ENCODE results near the gene PAK5.

The PAK5 gene

GRCh38 chr20:9615766-9616454 lies 223.0 kb downstream of the PAK5 start:
- peak; percentile 74 for DNase-seq

GRCh38 chr20:9615118-9615517 lies 223.8 kb downstream of the PAK5 start:
- DNase-seq: no peak

- no peak for DNase-seq
Observed at GRCh38 chr20:9613871-9614270, 225.0 kb downstream of the PAK5 start.

- no peak for DNase-seq
Observed at GRCh38 chr20:9611921-9612320, 227.0 kb downstream of the PAK5 start.

- DNase-seq: no peak
Observed at GRCh38 chr20:9610665-9611064, 228.2 kb downstream of the PAK5 start.

- DNase-seq: peak; percentile 71
Observed at GRCh38 chr20:9609887-9610502, 228.9 kb downstream of the PAK5 start.

- no peak for DNase-seq
Observed at GRCh38 chr20:9608639-9609340, 230.1 kb downstream of the PAK5 start.

GRCh38 chr20:9602847-9603183 lies 236.1 kb downstream of the PAK5 start:
- no peak for DNase-seq

- DNase-seq: no peak
Observed at GRCh38 chr20:9600562-9600961, 238.3 kb downstream of the PAK5 start.

GRCh38 chr20:9597547-9597946 lies 241.3 kb downstream of the PAK5 start:
- no peak for DNase-seq

GRCh38 chr20:9595763-9596162 lies 243.1 kb downstream of the PAK5 start:
- DNase-seq: no peak

- DNase-seq: no peak
Observed at GRCh38 chr20:9594284-9594875, 244.5 kb downstream of the PAK5 start.

- no peak for DNase-seq
Observed at GRCh38 chr20:9592419-9592818, 246.5 kb downstream of the PAK5 start.

GRCh38 chr20:9591080-9591479 lies 247.8 kb downstream of the PAK5 start:
- DNase-seq: no peak

- DNase-seq: no peak
Observed at GRCh38 chr20:9590189-9590588, 248.7 kb downstream of the PAK5 start.

GRCh38 chr20:9588706-9589105 lies 250.2 kb downstream of the PAK5 start:
- no peak for DNase-seq

GRCh38 chr20:9583151-9583550 lies 255.7 kb downstream of the PAK5 start:
- no peak for DNase-seq

- no peak for DNase-seq
Observed at GRCh38 chr20:9582137-9582536, 256.7 kb downstream of the PAK5 start.

GRCh38 chr20:9581509-9581908 lies 257.4 kb downstream of the PAK5 start:
- DNase-seq: no peak

- DNase-seq: no peak
Observed at GRCh38 chr20:9578594-9578993, 260.3 kb downstream of the PAK5 start.

- no peak for DNase-seq
Observed at GRCh38 chr20:9577397-9577796, 261.5 kb downstream of the PAK5 start.

GRCh38 chr20:9576695-9577094 lies 262.2 kb downstream of the PAK5 start:
- no peak for DNase-seq

- DNase-seq: no peak
Observed at GRCh38 chr20:9575836-9576235, 263.0 kb downstream of the PAK5 start.

- DNase-seq: no peak
Observed at GRCh38 chr20:9574776-9575175, 264.1 kb downstream of the PAK5 start.

All from RPMI8226 (cell line).